ENCODE data around the gene CEACAM7.

DNA sequence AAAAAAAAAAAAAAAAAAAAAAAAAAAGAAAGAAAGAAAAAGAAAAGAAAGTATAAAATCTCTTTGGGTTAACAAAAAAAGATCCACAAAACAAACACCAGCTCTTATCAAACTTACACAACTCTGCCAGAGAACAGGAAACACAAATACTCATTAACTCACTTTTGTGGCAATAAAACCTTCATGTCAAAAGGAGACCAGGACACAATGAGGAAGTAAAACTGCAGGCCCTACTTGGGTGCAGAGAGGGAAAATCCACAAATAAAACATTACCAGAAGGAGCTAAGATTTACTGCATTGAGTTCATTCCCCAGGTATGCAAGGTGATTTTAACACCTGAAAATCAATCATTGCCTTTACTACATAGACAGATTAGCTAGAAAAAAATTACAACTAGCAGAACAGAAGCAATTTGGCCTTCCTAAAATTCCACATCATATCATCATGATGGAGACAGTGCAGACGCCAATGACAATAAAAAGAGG is 10.7 kb upstream of the CEACAM7 start:
- no peak for TF ChIP-seq CTCF (IDR thresholded peaks at IDR 0.05)
- no peak for TF ChIP-seq POLR2A (IDR thresholded peaks at IDR 0.05)
